Measurements from ENCODE around the gene WDR6.
"Not testable (repeated sequence)": the region's sequence is repeated elsewhere in the genome, so short reads cannot be mapped to it uniquely, and the experiment has no call there.

WDR6 gene

GRCh38 chr3:49004352-49005302, 2.6 kb upstream of the WDR6 start:
- no peak overlapping the region for H3K4me3 ChIP-seq (ENCODE audit: low read depth in 1 of 2, low read length in 2 of 2)
- H3K9ac ChIP-seq (ENCODE audit: low read depth in 1 of 2, low read length in 2 of 2): no peak overlapping the region
- peaks cover 0 to 8% of the 10 kb centered on the region in 2 donors for H3K36me3 ChIP-seq (ENCODE audit: control insufficient read depth in 1 of 2, insufficient read depth in 2 of 2, low read length in 2 of 2)
- no peaks in the 10 kb centered on the region for H3K27me3 ChIP-seq (ENCODE audit: control insufficient read depth in 1 of 2, insufficient read depth in 2 of 2, low read length in 2 of 2)
- H3K4me1 ChIP-seq (ENCODE audit: control insufficient read depth in 1 of 2, insufficient read depth in 2 of 2, low read length in 2 of 2): peaks cover 15 to 19% of the 10 kb centered on the region in 2 donors
- H3K27ac ChIP-seq (ENCODE audit: low read depth, low read length): no peak overlapping the region
- H3K9me3 ChIP-seq (ENCODE audit: control insufficient read depth in 1 of 2, low read length in 2 of 2): no peaks in the 10 kb centered on the region

- no peaks in the 10 kb centered on the region for H3K27me3 ChIP-seq (ENCODE audit: control insufficient read depth in 1 of 2, insufficient read depth in 2 of 2, low read length in 2 of 2)
- H3K27ac ChIP-seq (ENCODE audit: low read depth, low read length): no peak overlapping the region
- no peak overlapping the region for H3K4me3 ChIP-seq (ENCODE audit: low read depth in 1 of 2, low read length in 2 of 2)
- H3K36me3 ChIP-seq (ENCODE audit: control insufficient read depth in 1 of 2, insufficient read depth in 2 of 2, low read length in 2 of 2): peaks cover 0 to 8% of the 10 kb centered on the region in 2 donors
- H3K9me3 ChIP-seq (ENCODE audit: control insufficient read depth in 1 of 2, low read length in 2 of 2): no peaks in the 10 kb centered on the region
- H3K9ac ChIP-seq (ENCODE audit: low read depth in 1 of 2, low read length in 2 of 2): no peak overlapping the region
- peaks cover 15 to 19% of the 10 kb centered on the region in 2 donors for H3K4me1 ChIP-seq (ENCODE audit: control insufficient read depth in 1 of 2, insufficient read depth in 2 of 2, low read length in 2 of 2)
These were observed 1.9 kb upstream of the WDR6 start for GRCh38 chr3:49005303-49005680.

- H3K27me3 ChIP-seq (ENCODE audit: control insufficient read depth in 1 of 2, insufficient read depth in 2 of 2, low read length in 2 of 2): no peaks in the 10 kb centered on the region
- H3K4me1 ChIP-seq (ENCODE audit: control insufficient read depth in 1 of 2, insufficient read depth in 2 of 2, low read length in 2 of 2): peaks cover 15 to 19% of the 10 kb centered on the region in 2 donors
- peak overlapping the region; percentile 90 to 94 for H3K4me3 ChIP-seq (ENCODE audit: low read depth in 1 of 2, low read length in 2 of 2)
- H3K9me3 ChIP-seq (ENCODE audit: control insufficient read depth in 1 of 2, low read length in 2 of 2): no peaks in the 10 kb centered on the region
- peaks cover 0 to 8% of the 10 kb centered on the region in 2 donors for H3K36me3 ChIP-seq (ENCODE audit: control insufficient read depth in 1 of 2, insufficient read depth in 2 of 2, low read length in 2 of 2)
- H3K27ac ChIP-seq (ENCODE audit: low read depth, low read length): peak overlapping the region; percentile 98
- H3K9ac ChIP-seq (ENCODE audit: low read depth in 1 of 2, low read length in 2 of 2): peak overlapping the region; percentile 98 to 99
These were observed 1.2 kb upstream of the WDR6 start for GRCh38 chr3:49005998-49006397.

- Histone ChIP-seq H3K9me3 (ENCODE audit: control insufficient read depth in 1 of 2, low read length in 2 of 2) (no peaks in the 10 kb centered on the region), H3K9ac (ENCODE audit: low read depth in 1 of 2, low read length in 2 of 2) (peak overlapping the region; percentile 98 to 99), H3K4me3 (ENCODE audit: low read depth in 1 of 2, low read length in 2 of 2) (peak overlapping the region; percentile 90 to 94), H3K27me3 (ENCODE audit: control insufficient read depth in 1 of 2, insufficient read depth in 2 of 2, low read length in 2 of 2) (no peaks in the 10 kb centered on the region), H3K27ac (ENCODE audit: low read depth, low read length) (peak overlapping the region; percentile 98), H3K36me3 (ENCODE audit: control insufficient read depth in 1 of 2, insufficient read depth in 2 of 2, low read length in 2 of 2) (peaks cover 0 to 13% of the 10 kb centered on the region in 2 donors), H3K4me1 (ENCODE audit: control insufficient read depth in 1 of 2, insufficient read depth in 2 of 2, low read length in 2 of 2) (peaks cover 15 to 19% of the 10 kb centered on the region in 2 donors)
These were observed 653 bp upstream of the WDR6 start for GRCh38 chr3:49006408-49007067.

GRCh38 chr3:49007771-49008528, 759 bp downstream of the WDR6 start:
- peaks cover 0 to 19% of the 10 kb centered on the region in 2 donors for H3K36me3 ChIP-seq (ENCODE audit: control insufficient read depth in 1 of 2, insufficient read depth in 2 of 2, low read length in 2 of 2)
- no peaks in the 10 kb centered on the region for H3K27me3 ChIP-seq (ENCODE audit: control insufficient read depth in 1 of 2, insufficient read depth in 2 of 2, low read length in 2 of 2)
- peak overlapping the region; percentile 90 to 94 for H3K4me3 ChIP-seq (ENCODE audit: low read depth in 1 of 2, low read length in 2 of 2)
- peaks cover 15 to 19% of the 10 kb centered on the region in 2 donors for H3K4me1 ChIP-seq (ENCODE audit: control insufficient read depth in 1 of 2, insufficient read depth in 2 of 2, low read length in 2 of 2)
- no peaks in the 10 kb centered on the region for H3K9me3 ChIP-seq (ENCODE audit: control insufficient read depth in 1 of 2, low read length in 2 of 2)
- H3K27ac ChIP-seq (ENCODE audit: low read depth, low read length): peak overlapping the region; percentile 98
- H3K9ac ChIP-seq (ENCODE audit: low read depth in 1 of 2, low read length in 2 of 2): peak overlapping the region; percentile 98 to 99

- H3K9ac ChIP-seq (ENCODE audit: low read depth in 1 of 2, low read length in 2 of 2): peak overlapping the region in 1 of 2 donors; percentile 40
- not testable (repeated sequence) for H3K27ac ChIP-seq (ENCODE audit: low read depth, low read length); H3K27me3 ChIP-seq (ENCODE audit: control insufficient read depth in 1 of 2, insufficient read depth in 2 of 2, low read length in 2 of 2); H3K9me3 ChIP-seq (ENCODE audit: control insufficient read depth in 1 of 2, low read length in 2 of 2)
- H3K4me3 ChIP-seq (ENCODE audit: low read depth in 1 of 2, low read length in 2 of 2): peak overlapping the region; percentile 90 to 94
- H3K36me3 ChIP-seq (ENCODE audit: control insufficient read depth in 1 of 2, insufficient read depth in 2 of 2, low read length in 2 of 2): peaks cover 2 to 25% of the 10 kb centered on the region in 2 donors
- peaks cover 15 to 19% of the 10 kb centered on the region in 2 donors for H3K4me1 ChIP-seq (ENCODE audit: control insufficient read depth in 1 of 2, insufficient read depth in 2 of 2, low read length in 2 of 2)
These were observed 1.4 kb downstream of the WDR6 start for GRCh38 chr3:49008627-49009026.

GRCh38 chr3:49009396-49009795, 2.2 kb downstream of the WDR6 start:
- Histone ChIP-seq H3K36me3 (ENCODE audit: control insufficient read depth in 1 of 2, insufficient read depth in 2 of 2, low read length in 2 of 2) (peaks cover 6 to 33% of the 10 kb centered on the region in 2 donors), H3K9me3 (ENCODE audit: control insufficient read depth in 1 of 2, low read length in 2 of 2) (no peaks in the 10 kb centered on the region), H3K27me3 (ENCODE audit: control insufficient read depth in 1 of 2, insufficient read depth in 2 of 2, low read length in 2 of 2) (no peaks in the 10 kb centered on the region), H3K4me1 (ENCODE audit: control insufficient read depth in 1 of 2, insufficient read depth in 2 of 2, low read length in 2 of 2) (peaks cover 15 to 19% of the 10 kb centered on the region in 2 donors), H3K9ac (ENCODE audit: low read depth in 1 of 2, low read length in 2 of 2) (no peak overlapping the region), H3K4me3 (ENCODE audit: low read depth in 1 of 2, low read length in 2 of 2) (no peak overlapping the region), H3K27ac (ENCODE audit: low read depth, low read length) (no peak overlapping the region)

- H3K27me3 ChIP-seq (ENCODE audit: control insufficient read depth in 1 of 2, insufficient read depth in 2 of 2, low read length in 2 of 2): no peaks in the 10 kb centered on the region
- H3K36me3 ChIP-seq (ENCODE audit: control insufficient read depth in 1 of 2, insufficient read depth in 2 of 2, low read length in 2 of 2): peaks cover 20 to 58% of the 10 kb centered on the region in 2 donors
- H3K4me3 ChIP-seq (ENCODE audit: low read depth in 1 of 2, low read length in 2 of 2): no peak overlapping the region
- no peak overlapping the region for H3K27ac ChIP-seq (ENCODE audit: low read depth, low read length)
- no peaks in the 10 kb centered on the region for H3K9me3 ChIP-seq (ENCODE audit: control insufficient read depth in 1 of 2, low read length in 2 of 2)
- H3K9ac ChIP-seq (ENCODE audit: low read depth in 1 of 2, low read length in 2 of 2): no peak overlapping the region
- H3K4me1 ChIP-seq (ENCODE audit: control insufficient read depth in 1 of 2, insufficient read depth in 2 of 2, low read length in 2 of 2): peaks cover 13 to 16% of the 10 kb centered on the region in 2 donors
These were observed 5.3 kb downstream of the WDR6 start for GRCh38 chr3:49012441-49013017.

GRCh38 chr3:49013113-49013737, 6.0 kb downstream of the WDR6 start:
- no peak overlapping the region for H3K4me3 ChIP-seq (ENCODE audit: low read depth in 1 of 2, low read length in 2 of 2)
- H3K36me3 ChIP-seq (ENCODE audit: control insufficient read depth in 1 of 2, insufficient read depth in 2 of 2, low read length in 2 of 2): peaks cover 20 to 58% of the 10 kb centered on the region in 2 donors
- H3K9me3 ChIP-seq (ENCODE audit: control insufficient read depth in 1 of 2, low read length in 2 of 2): no peaks in the 10 kb centered on the region
- no peaks in the 10 kb centered on the region for H3K27me3 ChIP-seq (ENCODE audit: control insufficient read depth in 1 of 2, insufficient read depth in 2 of 2, low read length in 2 of 2)
- no peak overlapping the region for H3K27ac ChIP-seq (ENCODE audit: low read depth, low read length)
- H3K4me1 ChIP-seq (ENCODE audit: control insufficient read depth in 1 of 2, insufficient read depth in 2 of 2, low read length in 2 of 2): peaks cover 11 to 17% of the 10 kb centered on the region in 2 donors
- no peak overlapping the region for H3K9ac ChIP-seq (ENCODE audit: low read depth in 1 of 2, low read length in 2 of 2)
